GM23338 (cell line): ENCODE data around the gene DHX8.

Experiments
- CREB1 ChIP-seq: fragments of 250-450 bp; sonication (Bioruptor Pico); IDR thresholded peaks from 2 replicates; pipeline ENCODE4 v1.5.0; 2020; ENCODE audit warnings: low read depth, mild to moderate bottlenecking, moderate library complexity
- CTCF ChIP-seq, 2 experiments: fragments of 200-600 bp in 1 of 2; sonication (generic) in 1 of 2; conservative IDR thresholded peaks; 2 replicates each; pipeline versions ENCODE4 v1.5.1 to v1.6.1; 2016 to 2017; ENCODE audit warnings: antibody characterized with exemption in 2 of 2, low read depth in 2 of 2, mild to moderate bottlenecking in 2 of 2, moderate library complexity in 1 of 2
- ETS1 ChIP-seq: IDR thresholded peaks from 2 replicates; pipeline ENCODE4 v1.6.1; 2016; ENCODE audit warnings: antibody characterized with exemption
- EZH2 ChIP-seq: fragments of 200-600 bp; sonication (generic); IDR thresholded peaks from one replicate; pipeline ENCODE4 v1.8.0; 2017; ENCODE audit warnings: antibody characterized with exemption, mild to moderate bottlenecking, low read depth; ENCODE audit not compliant: unreplicated experiment
- EZH2phosphoT487 ChIP-seq: fragments of 200-600 bp; sonication (generic); IDR thresholded peaks from one replicate; pipeline ENCODE4 v1.8.1; 2018; ENCODE audit warnings: antibody characterized with exemption; ENCODE audit not compliant: unreplicated experiment
- JUNB ChIP-seq: IDR thresholded peaks from one replicate; pipeline ENCODE4 v1.6.1; 2016; ENCODE audit warnings: antibody characterized with exemption; ENCODE audit not compliant: unreplicated experiment
- POLR2AphosphoS5 ChIP-seq: IDR thresholded peaks from 2 replicates; pipeline ENCODE4 v1.6.1; 2016; ENCODE audit warnings: antibody characterized with exemption, low read depth
- REST ChIP-seq: IDR thresholded peaks from one replicate; pipeline ENCODE4 v1.6.1; 2018; ENCODE audit warnings: antibody characterized with exemption; ENCODE audit not compliant: unreplicated experiment
- STAT1 ChIP-seq: IDR thresholded peaks from one replicate; pipeline ENCODE4 v1.6.1; 2016; ENCODE audit warnings: antibody characterized with exemption; ENCODE audit not compliant: unreplicated experiment
- ZNF114 ChIP-seq: fragments of 250-450 bp; sonication (Bioruptor Pico); IDR thresholded peaks from 2 replicates; pipeline ENCODE4 v1.5.0; 2020; ENCODE audit warnings: mild to moderate bottlenecking, moderate library complexity
- ZNF331 ChIP-seq: fragments of 250-450 bp; sonication (Bioruptor Pico); IDR thresholded peaks from 2 replicates; pipeline ENCODE4 v1.5.0; 2020; ENCODE audit warnings: low read depth, mild to moderate bottlenecking, moderate library complexity
- ZNF462 ChIP-seq: fragments of 250-450 bp; sonication (Bioruptor Pico); IDR thresholded peaks from 2 replicates; pipeline ENCODE4 v1.5.0; 2020; ENCODE audit warnings: mild to moderate bottlenecking, moderate library complexity

- TF ChIP-seq EZH2phosphoT487 (no peak), POLR2AphosphoS5 (no peak), CTCF (conservative IDR thresholded peaks at IDR 0.05; ENCODE audit: low read depth in 2 of 2) (no peak), EZH2 (no peak), ETS1 (no peak), ZNF331 (no peak), REST (no peak), CREB1 (CRISPR knock-in tag) (no peak), ZNF462 (CRISPR knock-in tag) (no peak), JUNB (no peak), ZNF114 (CRISPR knock-in tag) (no peak), STAT1 (no peak)
These were observed 68.6 kb downstream of the DHX8 start for GRCh38 chr17:43552229-43552837.
